Brain pericyte (primary cell): Measurements from ENCODE around the gene PICK1.

Experiments
- DNase-seq: peaks from one replicate; pipeline ENCODE4 v3.0.0-alpha.2; 2012; ENCODE audit warnings: low read depth, low spot score

Gene PICK1

GRCh38 chr22:38056969-38057891, at the start of gene PICK1:
PICK1 (plus strand) TSS chr22:38057404; CDS start chr22:38057810, 406 bp downstream.
- peak; percentile 80 for DNase-seq

- no peak for DNase-seq
Measured at GRCh38 chr22:38009000-38009806, 48.0 kb upstream of the PICK1 start.

- no peak for DNase-seq
Measured at GRCh38 chr22:38012604-38013072, 44.6 kb upstream of the PICK1 start.

- no peak for DNase-seq
Measured at GRCh38 chr22:38014083-38014482, 43.1 kb upstream of the PICK1 start.

- no peak for DNase-seq
Measured at GRCh38 chr22:38016182-38017151, 40.7 kb upstream of the PICK1 start.

- DNase-seq = no peak
Measured at GRCh38 chr22:38017272-38017920, 39.8 kb upstream of the PICK1 start.

- no peak for DNase-seq
Measured at GRCh38 chr22:38017939-38018885, 39.0 kb upstream of the PICK1 start.

- no peak for DNase-seq
Measured at GRCh38 chr22:38018938-38019827, 38.0 kb upstream of the PICK1 start.

- DNase-seq = no peak
Measured at GRCh38 chr22:38021206-38021605, 36.0 kb upstream of the PICK1 start.

GRCh38 chr22:38023045-38023444, 34.2 kb upstream of the PICK1 start:
- DNase-seq = no peak

- DNase-seq = no peak
Measured at GRCh38 chr22:38025514-38025913, 31.7 kb upstream of the PICK1 start.

- DNase-seq = no peak
Measured at GRCh38 chr22:38026130-38027111, 30.8 kb upstream of the PICK1 start.

GRCh38 chr22:38027487-38027886, 29.7 kb upstream of the PICK1 start:
- DNase-seq = no peak

- no peak for DNase-seq
Measured at GRCh38 chr22:38028344-38029130, 28.7 kb upstream of the PICK1 start.

- no peak for DNase-seq
Measured at GRCh38 chr22:38029370-38029769, 27.8 kb upstream of the PICK1 start.

GRCh38 chr22:38029901-38030300, 27.3 kb upstream of the PICK1 start:
- no peak for DNase-seq
